Measurements from ENCODE around the gene PRIM2. TPM values are rescaled to one million over a fixed set of nuclear protein-coding genes. Genes with fewer than 3 reads are reported as not detected.
"Not testable (repeated sequence)": the region's sequence is repeated elsewhere in the genome, so short reads cannot be mapped to it uniquely, and the experiment has no call there.

Gene PRIM2
- total RNA-seq, 1 donor from 2014 or later: 25.7 TPM

GRCh38 chr6:57306273-57306672, 11.2 kb upstream of the PRIM2 start:
- FAIRE-seq: no peak
- DNase-seq (ENCODE audit: low spot score in 2 of 2): no peak

GRCh38 chr6:57307850-57308249, 9.6 kb upstream of the PRIM2 start:
- no peak for DNase-seq (ENCODE audit: low spot score in 2 of 2)
- FAIRE-seq: no peak

DNA sequence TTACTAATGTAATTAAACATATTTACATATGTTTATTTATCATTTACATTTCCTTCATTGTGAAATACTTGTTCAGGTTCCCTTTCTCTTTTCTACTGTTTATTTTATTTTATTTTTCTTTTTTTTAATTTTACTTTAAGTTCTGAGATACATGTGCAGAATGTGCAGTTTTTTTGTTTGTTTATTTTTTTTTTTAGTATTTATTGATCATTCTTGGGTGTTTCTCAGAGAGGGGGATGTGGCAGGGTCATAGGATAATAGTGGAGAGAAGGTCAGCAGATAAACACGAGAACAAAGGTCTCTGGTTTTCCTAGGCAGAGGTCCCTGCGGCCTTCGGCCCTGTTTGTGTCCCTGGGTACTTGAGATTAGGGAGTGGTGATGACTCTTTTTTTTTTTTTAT, 8.7 kb upstream of the PRIM2 start:
- not testable (repeated sequence) for DNase-seq (ENCODE audit: low spot score in 2 of 2)
- FAIRE-seq: peak; percentile 3

- DNase-seq (ENCODE audit: low spot score in 2 of 2): not testable (repeated sequence)
These were observed 7.2 kb upstream of the PRIM2 start for GRCh38 chr6:57310095-57310816.

DNA sequence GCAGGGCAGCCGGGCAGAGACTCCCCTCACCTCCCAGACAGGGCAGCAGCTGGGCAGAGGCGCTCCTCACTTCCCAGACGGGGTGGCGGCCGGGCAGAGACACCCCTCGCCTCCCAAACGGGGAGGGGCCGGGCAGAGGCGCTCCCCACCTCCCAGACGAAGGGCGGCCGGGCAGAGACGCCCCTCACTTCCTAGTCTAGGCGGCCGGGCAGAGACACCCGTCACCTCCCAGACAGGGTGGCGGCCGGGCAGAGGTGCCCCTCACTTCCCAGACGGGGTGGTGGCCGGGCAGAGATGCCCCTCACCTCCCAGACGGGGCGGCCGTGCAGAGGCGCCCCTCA, 6.6 kb upstream of the PRIM2 start:
- DNase-seq (ENCODE audit: low spot score in 2 of 2): no peak
- FAIRE-seq: no peak

More at GRCh38 chr6:57310095-57310816, 7.2 kb upstream of the PRIM2 start:
- FAIRE-seq: not testable (repeated sequence)

DNA sequence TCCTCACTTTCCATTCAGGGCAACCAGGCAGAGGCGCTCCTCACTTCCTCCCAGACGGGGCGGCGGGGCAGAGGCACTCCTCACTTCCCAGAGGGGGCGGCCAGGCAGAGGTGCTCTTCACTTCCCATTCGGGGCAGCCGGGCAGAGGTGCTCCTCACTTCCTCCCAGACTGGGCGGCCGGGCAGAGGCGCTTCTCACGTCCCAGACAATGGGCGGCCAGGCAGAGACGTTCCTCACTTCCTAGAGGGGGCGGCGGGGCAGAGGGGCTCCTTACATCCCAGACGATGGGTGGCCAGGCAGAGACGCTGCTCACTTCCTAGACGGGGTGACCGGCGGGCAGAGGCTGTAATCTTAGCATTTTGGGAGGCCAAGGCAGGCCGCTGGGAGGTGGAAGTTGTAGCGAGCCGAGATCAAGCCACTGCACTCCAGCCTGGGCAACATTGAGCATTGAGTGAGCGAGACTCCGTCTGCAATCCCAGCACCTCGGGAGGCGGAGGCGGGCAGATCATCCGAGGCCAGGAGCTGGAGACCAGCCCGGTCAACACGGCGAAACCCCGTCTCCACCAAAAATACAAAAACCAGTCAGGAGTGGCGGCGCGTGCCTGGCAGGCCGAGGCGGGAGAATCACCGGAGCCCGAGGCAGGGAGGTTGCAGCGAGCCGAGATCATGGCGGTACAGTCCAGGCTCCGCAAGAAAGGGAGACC, 6.0 kb upstream of the PRIM2 start:
- DNase-seq (ENCODE audit: low spot score in 2 of 2); FAIRE-seq: not testable (repeated sequence)

DNA sequence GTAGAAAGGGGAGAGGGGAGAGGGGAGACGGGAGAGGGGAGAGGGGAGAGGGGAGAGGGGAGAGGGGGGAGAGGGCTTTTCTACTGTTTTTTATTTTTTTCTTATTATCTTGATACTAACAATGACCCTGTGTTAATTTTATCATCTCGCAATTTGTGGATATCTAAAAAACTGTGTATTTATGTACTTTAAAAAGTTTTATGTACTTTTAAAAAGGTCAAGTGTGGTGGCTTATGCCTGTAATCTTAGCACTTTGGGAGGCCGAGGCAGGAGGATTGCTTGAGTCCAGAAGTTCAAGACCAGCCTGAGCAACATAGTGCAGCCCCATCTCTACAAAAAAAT, 5.5 kb upstream of the PRIM2 start:
- FAIRE-seq (no peak), DNase-seq (ENCODE audit: low spot score in 2 of 2) (no peak)

DNA sequence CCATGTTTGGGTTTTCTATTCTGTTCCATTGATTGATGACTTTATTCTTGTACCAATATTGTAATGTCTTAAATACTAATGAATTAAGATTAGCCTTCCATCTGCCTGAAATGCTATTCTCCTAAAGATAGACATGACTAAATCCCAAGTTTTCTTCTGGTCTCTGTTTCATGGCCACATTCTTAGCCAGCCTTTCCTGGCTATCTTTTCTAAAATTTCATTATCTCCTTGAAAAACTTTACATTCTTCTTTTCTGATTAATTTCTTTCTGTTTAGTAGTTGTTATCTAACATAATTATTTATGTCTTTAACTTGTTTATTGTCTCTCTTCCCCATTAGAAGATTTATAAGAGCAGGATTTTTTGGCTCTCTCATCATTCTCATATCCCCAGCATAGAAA, 4.4 kb upstream of the PRIM2 start:
- DNase-seq (ENCODE audit: low spot score in 2 of 2) (no peak), FAIRE-seq (no peak)

- no peak for FAIRE-seq
- DNase-seq (ENCODE audit: low spot score in 2 of 2): no peak
These were observed 3.5 kb upstream of the PRIM2 start for GRCh38 chr6:57313711-57314471.

GRCh38 chr6:57315111-57315510, 2.3 kb upstream of the PRIM2 start:
- FAIRE-seq: no peak
- no peak for DNase-seq (ENCODE audit: low spot score in 2 of 2)

DNA sequence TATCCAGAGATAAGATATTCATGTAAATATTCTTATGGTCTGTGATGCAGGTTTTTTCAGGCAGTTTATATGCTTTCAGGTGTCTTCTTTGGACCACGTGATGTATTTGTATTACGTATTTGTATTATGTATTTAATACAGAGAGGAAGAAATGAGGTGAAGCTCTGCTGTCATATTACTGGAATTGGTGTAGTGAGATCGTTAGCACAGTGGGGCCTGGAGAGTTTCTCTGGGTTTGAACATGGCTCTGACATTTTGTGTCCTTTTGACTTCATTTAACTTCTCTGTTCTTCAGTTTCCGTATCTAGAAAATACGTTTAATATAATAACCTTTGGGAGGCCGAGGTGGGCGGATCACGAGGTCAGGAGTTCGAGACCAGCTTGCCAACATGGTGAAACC, 1.6 kb upstream of the PRIM2 start:
- FAIRE-seq (no peak), DNase-seq (ENCODE audit: low spot score in 2 of 2) (no peak)

DNA sequence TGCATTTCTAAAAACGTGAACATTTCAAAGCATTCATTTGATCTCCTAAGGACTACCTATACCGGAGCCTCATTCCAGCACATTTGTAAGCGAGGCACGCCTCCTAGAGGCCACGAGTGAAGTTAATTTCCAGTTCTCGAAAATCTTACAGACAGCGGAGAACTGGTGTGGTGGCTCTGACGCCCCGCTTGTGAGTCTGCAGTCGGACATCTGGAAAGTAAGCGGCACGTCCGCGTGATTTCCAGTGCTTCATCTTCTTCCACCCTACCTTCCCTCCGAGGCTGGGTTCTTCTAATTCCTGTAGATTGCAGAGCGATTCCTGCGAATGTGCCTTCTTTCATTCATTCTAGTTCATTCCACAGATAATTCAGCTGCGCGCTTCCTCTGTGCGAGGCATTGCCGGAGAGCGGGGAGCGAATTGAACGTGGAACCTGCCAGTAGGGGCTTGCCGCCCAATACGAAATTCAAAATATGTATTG, 810 bp upstream of the PRIM2 start:
- DNase-seq (ENCODE audit: low spot score in 2 of 2): peak; percentile 69 to 70
- FAIRE-seq: no peak

DNA sequence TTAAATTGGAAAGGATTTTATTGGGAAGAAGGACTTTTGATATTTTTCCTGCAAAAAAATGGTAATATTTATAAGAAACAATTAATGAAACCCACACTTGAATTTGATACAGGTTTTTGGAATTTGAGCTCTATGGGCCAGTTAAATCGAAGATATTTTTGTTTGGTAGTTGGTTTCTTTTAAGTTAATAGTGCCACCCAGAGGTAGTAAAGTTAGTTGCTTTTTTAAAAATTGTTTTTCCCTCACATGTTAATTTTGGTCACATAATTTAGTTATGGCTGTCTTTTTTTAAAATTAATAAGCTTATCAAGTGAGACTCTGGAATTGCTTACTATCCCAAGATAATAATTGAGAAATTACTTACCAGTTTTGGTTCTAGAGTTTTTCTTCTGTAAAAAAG, 7.1 kb downstream of the PRIM2 start:
- FAIRE-seq (peak; percentile 82), DNase-seq (ENCODE audit: low spot score in 2 of 2) (no peak)

- DNase-seq (ENCODE audit: low spot score in 2 of 2) (no peak), FAIRE-seq (no peak)
These were observed 9.9 kb downstream of the PRIM2 start for GRCh38 chr6:57327311-57327710.

DNA sequence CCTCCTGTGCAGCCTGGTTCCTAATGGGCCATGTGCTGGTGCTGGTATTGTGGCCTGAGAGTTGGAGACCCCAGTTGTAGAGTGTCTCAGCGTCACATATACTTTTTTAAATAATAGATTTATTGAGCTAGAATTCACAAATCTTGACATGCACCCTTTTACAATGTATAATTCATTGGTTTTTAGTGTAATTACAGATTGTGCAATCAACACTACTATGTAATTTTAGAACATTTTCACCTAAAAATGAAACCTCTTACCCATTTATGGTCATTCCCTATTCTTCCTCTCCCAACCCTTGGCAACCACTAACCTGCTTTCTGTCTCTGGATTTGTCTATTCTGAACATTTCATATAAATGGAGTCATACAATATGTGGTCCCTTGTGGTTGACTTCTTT, 10.6 kb downstream of the PRIM2 start:
- DNase-seq (ENCODE audit: low spot score in 2 of 2) (no peak), FAIRE-seq (no peak)

DNA sequence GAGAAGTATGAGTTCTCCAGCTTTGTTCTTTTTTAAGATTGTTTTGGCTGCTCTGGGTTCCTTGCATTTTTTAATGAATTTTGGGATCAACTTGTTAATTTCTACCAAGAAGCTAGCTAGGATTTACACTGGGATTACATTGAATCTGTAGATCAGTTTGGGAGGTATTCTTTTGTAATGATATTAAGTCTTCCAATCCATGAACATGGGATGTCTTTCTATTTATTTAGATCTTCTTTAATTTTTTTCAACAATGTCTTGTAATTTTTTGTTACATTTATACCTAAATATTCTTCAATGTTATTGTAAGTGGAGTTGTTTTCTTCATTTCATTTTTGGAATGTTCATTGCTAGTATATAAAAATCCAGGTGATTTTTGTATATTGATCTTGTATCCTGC, 12.5 kb downstream of the PRIM2 start:
- DNase-seq (ENCODE audit: low spot score in 2 of 2) (no peak), FAIRE-seq (peak; percentile 23)

DNA sequence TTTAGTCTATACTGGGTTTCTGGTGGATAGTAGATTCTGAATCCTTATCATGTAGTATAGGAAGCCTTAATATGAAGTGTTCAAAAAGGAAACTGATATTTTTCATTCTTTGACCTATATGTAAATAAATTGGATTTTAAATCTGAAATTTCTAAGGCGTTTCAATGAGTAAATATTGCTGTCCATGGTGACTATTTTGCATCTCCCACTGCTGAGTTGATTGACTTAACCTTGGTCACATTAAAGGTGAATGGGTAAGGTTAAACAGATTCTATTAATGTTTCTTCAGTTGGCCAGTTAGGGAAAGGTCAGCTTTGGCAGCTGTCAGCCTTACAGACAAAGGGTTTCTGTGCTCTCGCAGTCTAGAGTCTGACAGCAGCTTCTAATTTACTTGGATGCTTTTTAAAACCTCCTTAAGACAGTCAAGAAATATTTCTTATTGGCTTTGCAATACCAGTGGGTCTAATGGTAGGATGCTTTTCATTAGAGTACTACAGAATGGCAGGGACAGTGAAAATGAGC, 24.8 kb downstream of the PRIM2 start:
- no peak for DNase-seq (ENCODE audit: low spot score in 2 of 2)
- no peak for FAIRE-seq

DNA sequence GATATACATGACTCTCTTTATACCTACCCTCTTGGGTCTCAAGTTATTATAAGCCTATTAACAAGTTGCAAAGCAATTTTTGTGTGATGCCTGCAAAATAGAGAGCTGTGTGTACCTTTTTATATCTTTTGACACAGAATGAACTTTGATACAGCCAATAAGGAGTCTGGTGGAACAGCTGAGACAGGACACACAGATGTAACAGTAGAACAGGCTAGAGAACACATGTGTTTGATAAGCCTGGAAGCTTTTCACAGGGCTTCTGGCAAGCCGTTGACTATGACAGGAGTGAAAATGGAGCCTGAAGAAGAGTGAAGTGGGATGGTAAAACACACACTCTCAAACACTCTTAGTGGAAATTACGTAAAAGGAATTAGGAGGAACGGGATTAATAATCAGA, 25.9 kb downstream of the PRIM2 start:
- FAIRE-seq; DNase-seq (ENCODE audit: low spot score in 2 of 2): not testable (repeated sequence)

DNA sequence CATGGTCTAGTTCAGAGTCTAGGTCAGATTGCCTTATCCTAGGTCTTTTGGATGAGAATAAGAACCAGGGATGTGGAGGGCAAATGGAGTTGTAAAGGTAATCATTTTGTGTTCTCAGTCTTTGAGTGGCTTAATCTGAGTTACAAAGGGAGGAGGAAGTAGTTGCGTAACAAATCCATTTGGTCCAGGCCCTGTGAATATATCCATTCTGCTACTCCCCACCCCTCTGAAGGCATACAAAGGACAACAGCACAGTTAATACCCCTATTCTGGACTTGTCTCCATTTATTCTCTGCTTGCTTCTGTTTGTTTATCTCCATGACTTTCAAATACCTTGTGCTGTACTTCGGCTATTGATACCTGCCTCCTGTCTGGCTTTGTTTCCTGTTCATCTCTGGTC, 29.3 kb downstream of the PRIM2 start:
- not testable (repeated sequence) for DNase-seq (ENCODE audit: low spot score in 2 of 2); FAIRE-seq

DNA sequence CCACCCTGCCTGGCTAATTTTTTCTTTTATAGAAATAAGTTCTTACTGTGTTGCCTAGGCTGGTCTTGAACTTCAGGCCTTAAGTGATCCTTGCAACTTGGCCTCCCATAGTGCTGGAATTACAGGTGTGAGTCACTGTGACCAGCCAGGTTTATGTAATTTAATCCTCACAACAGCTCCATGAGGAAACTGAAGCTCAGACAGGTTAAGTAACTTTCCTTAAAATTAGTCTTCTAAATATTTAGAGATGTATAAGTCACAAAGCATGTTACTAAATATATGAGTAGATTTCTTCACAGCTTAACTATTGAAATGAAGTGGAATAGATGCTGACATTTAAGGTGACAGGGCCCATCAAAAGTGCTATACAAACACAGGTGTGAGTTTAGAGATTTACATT, 30.2 kb downstream of the PRIM2 start:
- FAIRE-seq; DNase-seq (ENCODE audit: low spot score in 2 of 2): not testable (repeated sequence)

GRCh38 chr6:57350443-57350842, 33.0 kb downstream of the PRIM2 start:
- not testable (repeated sequence) for DNase-seq (ENCODE audit: low spot score in 2 of 2); FAIRE-seq
